GM21526 (cell line): ENCODE data around the gene COPA.
"Not testable (repeated sequence)": the region's sequence is repeated elsewhere in the genome, so short reads cannot be mapped to it uniquely, and the experiment has no call there.

ENCODE experiments used
- ATAC-seq: cut with Tn5 transposase; IDR thresholded peaks from one replicate; pipeline ENCODE4 v1.9.1; 2021; ENCODE audit warnings: moderate library complexity; ENCODE audit not compliant: unreplicated experiment, low FRiP score

Gene COPA

DNA sequence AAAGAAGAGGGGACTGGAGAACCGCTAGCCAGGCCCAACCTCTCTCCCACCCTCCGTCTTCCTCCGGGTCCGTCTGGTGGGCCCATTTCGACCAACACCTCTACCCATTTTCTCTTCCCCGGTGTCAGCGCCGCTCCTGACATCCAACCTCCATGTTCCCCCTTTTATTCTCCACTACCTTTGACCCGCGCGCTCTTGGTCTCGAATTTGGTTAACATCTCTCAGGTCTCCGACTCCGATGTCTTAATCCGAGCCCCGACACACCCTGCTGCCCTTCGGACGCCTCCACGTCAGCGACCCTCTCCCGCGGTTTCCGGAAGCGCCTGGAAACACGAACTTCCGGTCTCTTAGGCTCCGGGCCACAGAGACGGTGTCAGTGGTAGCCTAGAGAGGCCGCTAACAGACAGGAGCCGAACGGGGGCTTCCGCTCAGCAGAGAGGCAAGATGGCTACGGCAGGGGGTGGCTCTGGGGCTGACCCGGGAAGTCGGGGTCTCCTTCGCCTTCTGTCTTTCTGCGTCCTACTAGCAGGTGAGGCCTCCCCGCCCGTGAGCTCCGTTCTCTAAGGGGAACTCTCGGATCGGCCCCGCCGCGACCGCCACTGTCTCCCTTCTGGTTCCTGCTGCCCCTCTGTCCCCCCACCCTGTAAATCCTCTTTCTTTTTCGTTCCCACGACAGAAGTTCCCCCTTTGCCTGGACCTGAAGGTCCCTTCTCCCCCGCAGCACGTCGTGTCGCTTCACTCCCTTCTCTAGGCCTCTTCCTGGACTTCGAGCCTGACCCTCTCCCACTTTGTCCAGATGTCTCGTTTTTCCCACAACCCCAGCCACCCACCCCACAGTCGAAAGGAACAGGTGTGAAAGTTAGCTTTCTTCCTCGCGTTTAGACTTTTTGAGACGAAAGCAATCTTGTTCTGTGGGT lies at the start of gene COPA, which contains the start of gene NCSTN:
Gene COPA (minus strand): TSS at position 298 of the 917 bp plus-strand sequence. CDS start 80 bp downstream, at position 218.
Gene NCSTN (plus strand): TSS at position 431 of the 917 bp plus-strand sequence. CDS start 14 bp downstream, at position 445.
- ATAC-seq: peak; percentile 91

DNA sequence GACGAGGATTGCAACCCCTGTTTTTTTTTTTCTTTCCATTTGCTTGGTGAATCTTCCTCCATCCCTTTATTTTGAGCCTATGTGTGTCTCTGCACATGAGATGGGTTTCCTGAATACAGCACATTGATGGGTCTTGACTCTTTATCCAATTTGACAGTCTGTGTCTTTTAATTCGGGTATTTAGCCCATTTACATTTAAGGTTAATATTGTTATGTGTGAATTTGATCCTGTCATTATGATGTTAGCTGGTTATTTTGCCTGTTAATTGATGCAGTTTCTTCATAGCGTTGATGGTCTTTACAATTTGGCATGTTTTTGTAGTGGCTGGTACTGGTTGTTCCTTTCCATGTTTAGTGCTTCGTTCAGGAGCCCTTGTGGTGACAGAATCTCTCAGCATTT lies 45.4 kb upstream of the COPA start:
- ATAC-seq: not testable (repeated sequence)

DNA sequence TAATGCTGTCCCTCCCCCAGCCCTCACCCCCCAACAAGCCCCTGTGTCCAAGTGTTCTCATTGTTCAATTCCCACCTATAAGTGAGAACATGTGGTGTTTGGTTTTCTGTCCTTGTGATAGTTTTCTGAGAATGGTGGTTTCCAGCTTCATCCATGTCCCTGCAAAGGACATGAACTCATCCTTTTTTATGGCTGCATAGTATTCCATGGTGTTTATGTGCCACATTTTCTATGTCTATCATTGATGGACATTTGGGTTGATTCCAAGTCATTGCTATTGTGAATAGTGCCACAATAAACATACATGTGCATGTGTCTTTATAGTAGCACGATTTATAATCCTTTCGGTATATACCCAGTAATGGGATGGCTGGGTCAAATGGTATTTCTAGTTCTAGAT lies 41.8 kb upstream of the COPA start:
- not testable (repeated sequence) for ATAC-seq

DNA sequence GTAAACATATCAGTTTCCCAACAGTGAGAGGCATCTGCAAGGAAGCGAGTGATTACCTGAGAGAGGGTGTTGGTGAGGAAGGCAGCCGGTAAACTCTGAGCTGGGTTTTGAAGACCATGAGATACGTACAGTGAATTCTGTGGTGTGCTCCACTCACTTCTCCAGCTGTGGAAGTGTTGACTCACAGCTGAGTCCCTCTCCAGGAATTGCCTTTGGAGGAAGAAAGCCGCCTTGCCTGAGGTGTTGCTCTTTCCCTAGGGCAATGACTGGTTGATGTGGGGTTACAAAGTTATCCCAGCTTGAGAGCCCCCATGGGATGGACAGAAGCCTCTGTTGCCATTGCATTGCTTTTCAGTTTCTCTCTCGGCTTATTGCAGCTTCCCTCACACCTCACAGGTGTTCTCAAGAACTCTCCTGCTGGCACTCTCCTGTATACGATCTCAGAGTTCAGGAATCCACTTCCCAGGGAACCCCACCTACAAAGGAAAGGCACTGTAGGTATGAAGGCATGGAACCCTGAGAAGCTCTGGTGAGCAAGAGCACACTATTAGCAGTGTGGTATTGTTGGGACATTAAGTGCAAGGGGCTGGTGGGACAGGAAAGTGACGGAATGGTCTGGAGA lies 34.6 kb upstream of the COPA start:
- no peak for ATAC-seq

DNA sequence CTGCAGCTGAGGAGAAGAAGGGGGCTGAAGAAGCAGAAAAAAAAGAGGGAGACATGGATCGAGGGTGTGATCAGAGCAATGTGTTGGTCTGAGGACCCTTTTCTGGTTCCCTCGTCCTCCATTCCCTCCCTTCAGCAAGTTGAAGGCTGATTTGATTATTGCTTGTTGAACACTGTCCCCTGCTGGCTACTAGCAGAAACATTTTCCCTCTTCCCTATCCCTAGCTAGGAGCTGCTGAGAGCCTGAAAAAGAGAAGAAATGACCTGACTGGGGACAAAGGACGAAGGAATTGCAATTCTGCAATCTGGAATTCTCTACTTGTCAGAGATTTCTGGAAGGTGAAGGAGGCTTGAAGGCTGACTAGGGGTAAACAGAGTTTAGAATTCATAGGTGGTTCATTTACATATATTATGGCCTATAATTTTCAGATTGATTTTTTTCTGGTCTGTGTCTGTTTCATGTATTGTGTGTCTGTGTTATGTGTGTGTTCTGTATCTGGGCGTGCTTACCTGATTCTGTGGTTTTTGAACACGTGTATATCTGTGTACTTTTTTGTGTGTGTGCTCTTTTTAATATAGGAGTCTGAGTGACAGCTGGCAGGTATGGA lies 33.6 kb upstream of the COPA start:
- ATAC-seq: no peak

DNA sequence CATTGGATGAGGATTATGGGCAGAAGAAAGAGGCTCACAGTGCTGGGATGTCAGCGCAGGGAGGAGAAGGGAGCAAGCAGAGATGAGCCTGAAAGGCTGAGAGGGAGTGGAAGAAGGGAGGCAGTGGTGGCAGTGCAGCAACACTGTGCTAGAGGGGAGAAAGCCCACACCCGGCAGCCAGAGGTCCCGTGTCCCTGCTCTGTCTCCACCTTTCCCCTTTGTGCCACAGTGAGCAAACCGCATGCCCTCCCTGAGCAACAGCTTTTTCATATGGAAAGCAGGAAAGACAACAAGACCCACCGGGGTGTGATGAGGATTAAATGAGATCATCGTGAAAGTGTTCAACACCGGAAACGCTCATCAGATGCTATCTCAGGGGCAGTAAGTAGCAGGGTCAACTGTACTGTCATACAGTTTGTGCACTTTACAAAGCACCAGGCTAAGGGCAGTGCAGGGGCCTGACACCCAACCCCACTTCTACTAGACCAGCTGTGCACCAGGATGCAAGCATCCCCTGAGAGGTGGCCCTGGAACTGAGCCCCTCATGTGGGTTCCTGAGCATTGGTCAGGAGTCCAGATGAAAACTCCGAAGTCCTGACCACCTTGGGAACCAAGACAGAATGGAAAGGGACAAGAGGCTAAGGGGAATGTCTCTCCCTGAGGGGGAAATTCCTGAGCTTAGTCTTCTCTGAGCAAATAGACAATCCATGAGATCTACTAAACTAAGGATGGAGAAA lies 32.9 kb upstream of the COPA start:
- ATAC-seq: no peak

DNA sequence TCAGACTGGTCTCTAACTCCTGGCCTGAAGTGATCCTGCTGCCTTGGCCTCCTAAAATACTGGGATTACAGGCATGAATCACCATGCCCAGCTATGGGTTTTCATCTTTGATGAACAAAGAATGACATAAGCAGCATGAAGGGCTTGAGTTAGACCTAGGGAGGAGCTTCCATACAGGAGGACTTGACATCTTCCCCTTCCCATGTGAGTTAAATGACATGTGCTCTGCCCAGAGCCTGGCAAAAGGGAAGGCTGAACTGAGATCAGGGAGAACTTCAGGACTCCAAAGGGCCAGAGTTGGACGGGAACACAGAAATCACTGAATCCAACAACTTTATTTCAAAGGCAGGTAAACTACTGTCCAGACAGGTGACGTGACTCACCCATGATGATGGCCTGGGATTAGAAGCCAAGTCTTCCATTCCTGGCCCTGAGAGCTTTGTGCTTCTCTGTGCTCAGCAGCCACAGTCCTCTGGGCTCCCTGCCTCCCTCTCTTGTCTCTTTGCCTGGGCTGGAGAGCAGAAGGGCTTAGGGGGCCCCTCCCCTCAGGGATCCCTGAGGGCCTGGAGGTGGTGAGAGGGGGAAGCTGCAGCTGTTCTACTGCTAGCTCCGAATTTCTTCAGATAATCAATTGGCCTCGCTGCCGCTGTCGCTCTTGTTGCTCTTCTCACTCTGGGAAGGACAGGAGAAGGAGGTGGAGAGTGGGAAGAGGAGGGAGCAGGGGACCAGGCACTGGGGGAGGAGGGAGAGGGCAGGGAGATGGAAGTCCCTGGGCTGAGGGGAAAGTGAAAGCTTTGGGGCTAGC lies 31.5 kb upstream of the COPA start:
- no peak for ATAC-seq

DNA sequence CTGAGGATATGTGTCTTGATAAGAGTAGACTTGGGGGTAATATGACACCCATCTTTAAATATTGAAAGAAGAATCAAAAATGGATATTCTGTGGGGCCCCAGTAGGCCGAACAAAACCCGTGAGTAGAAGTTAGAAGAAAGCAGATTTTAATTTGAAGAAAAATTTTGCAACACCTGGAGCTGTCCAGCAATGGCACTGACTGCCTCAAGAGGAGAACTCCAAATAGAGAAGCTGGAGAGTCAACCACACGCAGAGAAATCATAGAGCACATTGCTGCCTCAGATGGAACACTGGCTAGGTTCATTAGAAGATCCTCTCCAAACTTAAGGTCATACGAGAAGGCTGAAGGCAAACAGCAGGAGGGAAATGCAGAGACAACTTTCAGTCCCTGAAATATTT lies 30.6 kb upstream of the COPA start:
- no peak for ATAC-seq

DNA sequence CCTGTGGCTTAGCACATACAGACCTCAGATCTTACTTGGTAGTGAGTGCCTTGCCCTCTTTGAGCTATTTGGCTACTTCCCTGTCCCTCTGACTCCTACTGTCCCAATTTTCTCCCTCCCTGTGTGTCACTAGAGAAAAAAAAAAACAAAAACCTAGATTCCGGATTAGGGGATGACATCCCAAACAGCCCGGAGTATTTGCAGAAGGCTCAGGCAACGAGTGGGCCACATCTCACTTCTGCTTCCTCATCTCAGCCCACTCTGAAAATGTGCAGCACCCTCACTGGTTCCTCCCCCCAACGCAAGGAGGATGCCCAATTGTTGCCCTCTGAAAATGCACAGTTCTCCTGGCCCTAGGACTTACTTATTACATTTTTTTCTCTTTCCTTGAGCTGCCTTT lies 28.7 kb upstream of the COPA start:
- ATAC-seq: no peak

DNA sequence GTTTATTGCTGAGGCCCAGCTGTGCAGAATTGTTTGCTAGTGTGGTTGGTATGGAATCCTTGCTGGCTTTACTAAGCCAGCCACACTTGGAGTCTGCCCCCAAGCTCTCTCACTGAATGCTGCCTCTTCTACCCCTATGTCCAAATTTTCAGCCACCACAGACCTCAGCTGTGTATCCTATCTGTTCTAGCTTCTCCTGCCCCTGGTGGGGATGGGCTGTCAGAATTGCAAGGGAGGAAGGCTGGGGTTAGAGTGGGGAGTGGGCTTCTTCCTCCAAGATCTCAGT lies 28.2 kb upstream of the COPA start:
- no peak for ATAC-seq

DNA sequence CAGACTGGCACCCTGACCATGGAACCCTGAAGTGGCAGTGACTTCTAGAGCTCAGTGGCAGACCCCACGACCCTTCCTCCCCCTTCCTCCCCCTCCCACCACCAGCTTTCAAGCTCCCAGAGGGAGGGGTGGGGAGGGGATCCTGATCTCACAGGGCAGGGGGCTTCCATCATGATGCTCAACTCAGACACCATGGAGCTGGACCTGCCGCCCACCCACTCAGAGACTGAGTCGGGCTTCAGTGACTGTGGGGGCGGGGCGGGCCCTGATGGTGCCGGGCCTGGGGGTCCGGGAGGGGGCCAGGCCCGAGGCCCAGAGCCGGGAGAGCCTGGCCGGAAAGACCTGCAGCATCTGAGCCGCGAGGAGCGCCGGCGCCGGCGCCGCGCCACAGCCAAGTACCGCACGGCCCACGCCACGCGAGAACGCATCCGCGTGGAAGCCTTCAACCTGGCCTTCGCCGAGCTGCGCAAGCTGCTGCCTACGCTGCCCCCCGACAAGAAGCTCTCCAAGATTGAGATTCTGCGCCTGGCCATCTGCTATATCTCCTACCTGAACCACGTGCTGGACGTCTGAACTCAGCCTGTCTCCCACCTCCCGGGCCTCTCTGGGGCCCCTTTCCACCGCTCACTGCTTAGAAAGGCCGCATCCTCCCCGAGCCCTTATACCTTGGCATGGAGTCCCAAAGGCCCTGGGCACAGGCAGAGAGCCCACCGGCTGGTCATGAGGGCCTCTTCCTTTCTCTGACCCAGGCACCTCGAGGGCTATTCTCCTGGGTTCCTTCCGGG lies 27.7 kb upstream of the COPA start:
- ATAC-seq: no peak

DNA sequence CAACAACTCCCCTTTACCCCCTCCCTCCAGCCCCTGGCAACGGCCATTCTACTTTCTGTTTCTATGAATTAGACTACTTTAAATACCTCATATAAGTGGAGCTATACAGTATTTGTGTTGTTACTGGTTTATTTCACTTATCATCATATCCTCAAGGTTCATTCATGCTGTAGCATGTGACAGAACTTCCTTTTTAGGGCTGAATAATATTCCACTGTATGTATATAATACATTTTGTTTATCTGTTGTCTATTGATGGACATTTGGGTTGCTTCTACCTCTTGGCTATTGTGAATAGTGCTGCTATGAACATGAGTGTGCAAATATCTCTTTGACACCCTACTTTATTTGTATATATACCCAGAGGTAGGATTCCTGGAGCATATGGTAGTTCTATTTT lies 26.0 kb upstream of the COPA start:
- no peak for ATAC-seq

DNA sequence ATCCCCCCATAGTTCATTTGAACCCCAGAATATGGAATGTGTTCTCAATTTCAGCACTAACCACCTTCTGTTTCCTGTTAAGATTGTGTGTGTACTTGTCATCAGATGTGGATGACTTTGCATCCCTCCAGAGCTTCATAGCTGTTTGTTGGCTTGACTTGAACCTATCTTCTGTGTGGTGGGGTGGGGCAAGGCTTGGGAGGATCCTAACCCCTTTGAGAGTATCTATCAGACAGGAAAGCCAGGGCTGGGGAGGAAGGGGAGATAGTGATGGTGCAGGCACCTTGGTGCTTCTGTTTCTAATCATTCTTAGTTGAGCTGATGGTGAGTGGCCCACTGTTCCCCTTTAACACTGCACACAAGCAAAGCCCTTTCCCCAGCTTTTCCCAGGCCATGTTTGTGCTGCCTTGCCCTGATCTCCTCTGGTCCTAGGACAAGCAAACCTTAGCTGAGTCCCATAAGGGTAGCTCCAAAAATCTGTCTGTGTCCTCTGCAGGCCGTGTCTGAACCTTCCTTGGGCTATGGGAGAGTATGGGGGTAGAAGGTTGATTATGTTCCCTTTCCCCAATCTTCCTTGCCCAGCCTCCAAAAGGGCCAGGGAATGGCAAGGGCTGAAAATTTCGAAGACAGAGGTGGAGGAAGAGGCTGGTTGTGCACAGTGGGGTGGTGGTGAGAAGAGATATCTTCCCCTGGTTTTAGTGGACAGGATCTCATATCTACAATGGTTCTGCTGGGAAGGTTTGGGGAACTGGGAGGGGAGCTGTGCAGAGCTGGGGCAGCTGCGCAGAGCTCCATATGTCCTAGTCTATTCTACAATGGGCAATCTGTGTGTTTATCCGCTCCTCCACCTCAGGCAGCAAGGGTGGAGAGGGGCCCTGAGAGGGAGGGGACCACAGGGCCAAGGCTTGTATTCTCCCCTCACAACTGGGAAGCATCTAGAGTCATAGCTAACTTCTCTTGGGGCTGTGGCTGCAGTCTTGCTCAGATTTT lies 25.2 kb upstream of the COPA start:
- ATAC-seq: no peak

DNA sequence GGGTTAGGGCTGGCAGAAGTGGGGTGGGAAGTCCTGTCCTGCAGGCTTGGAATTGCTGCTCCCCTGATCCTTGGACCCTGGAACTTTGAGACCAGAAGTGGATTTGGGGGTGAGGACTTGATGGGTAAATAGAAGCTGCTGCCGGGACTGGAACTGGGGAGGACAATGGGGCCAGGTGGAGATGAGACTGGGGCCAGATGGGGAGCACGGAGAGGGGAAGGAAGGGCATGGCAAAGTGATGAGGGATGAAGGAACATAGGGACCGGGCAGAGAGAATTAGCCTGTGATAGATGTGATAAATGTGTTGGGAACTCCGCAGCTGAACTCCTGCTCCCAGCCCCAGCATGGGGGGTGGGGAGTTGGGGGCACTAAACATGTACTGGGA lies 24.5 kb upstream of the COPA start:
- no peak for ATAC-seq

DNA sequence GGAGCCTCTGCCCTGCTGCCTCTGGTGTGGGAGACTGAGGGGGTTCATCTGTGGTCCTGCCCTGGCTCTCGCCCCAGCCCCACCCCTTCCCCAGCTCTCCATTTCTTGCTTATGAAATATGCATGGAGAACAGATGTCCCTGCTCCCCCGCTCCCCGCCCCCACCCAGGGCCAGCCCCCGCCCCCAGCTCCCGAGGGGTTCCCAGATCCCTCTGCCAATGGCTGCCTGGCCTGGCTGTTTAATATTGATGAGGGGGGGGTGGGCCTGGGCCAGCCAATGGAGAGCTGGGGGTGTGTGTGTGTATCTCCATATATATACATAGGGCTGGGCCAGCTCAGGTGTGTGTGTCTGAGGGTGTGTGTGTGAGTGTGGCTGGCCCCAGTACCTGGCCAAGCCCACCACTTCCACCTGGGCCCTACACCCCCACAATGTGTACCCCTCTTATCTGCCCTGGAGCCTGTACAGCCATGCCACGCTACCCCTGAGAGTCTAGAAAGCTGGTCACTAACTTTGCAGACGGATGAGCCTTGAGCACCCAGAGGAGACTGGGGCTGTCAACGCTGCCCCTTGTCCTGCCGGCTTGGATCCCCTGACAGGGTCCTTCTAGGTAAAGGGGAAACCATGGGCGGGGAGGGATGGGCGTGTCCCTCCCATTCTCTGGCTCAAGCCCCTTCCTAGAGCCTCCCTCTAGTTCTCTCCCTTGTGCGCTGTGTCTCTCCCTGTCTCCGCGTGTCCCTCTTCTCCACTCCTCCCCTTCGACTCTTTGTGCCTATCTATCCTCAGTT lies 23.9 kb upstream of the COPA start, which contains the start of gene NHLH1:
Gene NHLH1 (plus strand): TSS at position 341 of the 785 bp plus-strand sequence. CDS start 3,661 bp downstream, outside the sequence.
- ATAC-seq: no peak

DNA sequence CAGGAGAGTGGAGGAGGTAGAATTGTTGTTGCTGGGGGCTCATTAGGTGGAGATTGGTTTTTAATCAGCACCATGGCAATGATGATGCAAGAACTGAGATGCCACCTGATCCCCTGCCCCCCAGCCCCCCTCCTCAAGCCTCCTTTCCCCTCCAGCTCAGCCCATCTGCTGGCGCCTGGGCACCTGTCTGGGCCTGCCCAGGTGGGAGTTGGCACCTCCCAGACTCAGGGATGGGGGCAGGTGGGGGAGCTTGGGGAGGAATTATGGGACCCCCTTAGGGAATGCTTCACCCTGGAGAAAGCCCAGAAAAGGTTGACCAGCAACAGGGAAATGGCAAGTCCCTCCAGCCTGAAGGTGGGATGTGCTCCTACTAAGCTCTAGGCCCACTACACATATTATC lies 22.3 kb upstream of the COPA start:
- ATAC-seq: no peak
